K562 (cell line): Measurements from ENCODE around the gene NDUFS5.

ENCODE experiments used
- ETS2 ChIP-seq: IDR thresholded peaks from 2 replicates; pipeline ENCODE4 v1.6.1; 2016; ENCODE audit warnings: borderline replicate concordance, missing genetic modification characterization, mild to moderate bottlenecking, moderate library complexity, missing compliant biosample characterization; ENCODE audit not compliant: poor library complexity, severe bottlenecking
- ETV5 ChIP-seq: sonication (generic); formaldehyde crosslinking; IDR thresholded peaks from 2 replicates; pipeline ENCODE4 v1.4.0; 2020; ENCODE audit warnings: low read depth, mild to moderate bottlenecking, missing genetic modification reagents
- NFE2 ChIP-seq: IDR thresholded peaks from 2 replicates; pipeline ENCODE4 v1.6.1; 2014; ENCODE audit warnings: antibody characterized with exemption, low read depth
- POLR2B ChIP-seq: fragments of 450-650 bp; IDR thresholded peaks from 2 replicates; pipeline ENCODE4 v1.6.1; 2018; ENCODE audit warnings: low read depth; ENCODE audit not compliant: partially characterized antibody
- POLR3A ChIP-seq: IDR thresholded peaks from 2 replicates; pipeline ENCODE4 v1.6.1; 2011; ENCODE audit warnings: borderline replicate concordance, mild to moderate bottlenecking, moderate library complexity; ENCODE audit not compliant: insufficient read length, insufficient read depth; ENCODE audit errors: extremely low read depth
- ZNF24 ChIP-seq: fragments of 450-650 bp; IDR thresholded peaks from 2 replicates; pipeline ENCODE4 v1.6.1; 2016
- ZNF311 ChIP-seq: fragments of 250-450 bp; sonication (Bioruptor Pico); IDR thresholded peaks from 2 replicates; pipeline ENCODE4 v1.4.0; 2020; ENCODE audit warnings: mild to moderate bottlenecking, moderate library complexity
- TF ChIP-seq, protein P1 (sequence below), 3 experiments: IDR thresholded peaks in 2 of 3; conservative IDR thresholded peaks in 1 of 3; 2 replicates each; pipeline ENCODE4 v1.5.1; 2011 to 2012; ENCODE audit warnings: low read length in 3 of 3, mild to moderate bottlenecking in 3 of 3, control low read depth in 2 of 3, improper control_type of control experiment in 1 of 3, inconsistent platforms in 1 of 3, low read depth in 1 of 3, mixed read lengths in 1 of 3, moderate library complexity in 1 of 3; ENCODE audit not compliant: insufficient read depth in 2 of 3
- TF ChIP-seq, protein P2 (sequence below): fragments of 250-450 bp; sonication (Bioruptor Pico); IDR thresholded peaks from 2 replicates; pipeline ENCODE4 v1.4.0; 2020; ENCODE audit warnings: mild to moderate bottlenecking, moderate library complexity
- TF ChIP-seq, protein P3 (sequence below): sonication (generic); formaldehyde crosslinking; IDR thresholded peaks from 2 replicates; pipeline ENCODE4 v1.8.1; 2022; ENCODE audit warnings: missing genetic modification reagents
- TF ChIP-seq, protein P4 (sequence below): sonication (generic); formaldehyde crosslinking; IDR thresholded peaks from 2 replicates; pipeline ENCODE4 v1.8.1; 2023; ENCODE audit warnings: missing genetic modification reagents, mild to moderate bottlenecking, borderline replicate concordance

DNA sequence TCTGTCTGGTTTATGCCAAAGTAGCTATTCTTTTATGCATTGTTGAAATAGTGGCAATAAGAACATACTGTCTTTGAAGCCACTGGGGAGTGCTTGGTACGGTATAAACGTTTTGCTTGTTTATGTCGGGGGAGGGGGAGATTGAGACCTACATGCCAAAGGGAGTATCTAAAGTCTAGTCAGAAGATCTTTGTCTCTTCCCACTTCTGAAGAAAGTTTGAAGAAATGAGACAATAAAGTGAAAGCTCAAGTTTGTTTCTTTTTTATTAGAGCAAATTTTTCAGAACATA, 28.3 kb upstream of the NDUFS5 start:
- TF ChIP-seq POLR3A (no peak), ZNF24 (no peak), ETV5 (CRISPR knock-in tag) (no peak), ZNF311 (CRISPR knock-in tag) (no peak), NFE2 (no peak), POLR2B (no peak), ETS2 (tag) (no peak)
- TF ChIP-seq, protein P1, sequence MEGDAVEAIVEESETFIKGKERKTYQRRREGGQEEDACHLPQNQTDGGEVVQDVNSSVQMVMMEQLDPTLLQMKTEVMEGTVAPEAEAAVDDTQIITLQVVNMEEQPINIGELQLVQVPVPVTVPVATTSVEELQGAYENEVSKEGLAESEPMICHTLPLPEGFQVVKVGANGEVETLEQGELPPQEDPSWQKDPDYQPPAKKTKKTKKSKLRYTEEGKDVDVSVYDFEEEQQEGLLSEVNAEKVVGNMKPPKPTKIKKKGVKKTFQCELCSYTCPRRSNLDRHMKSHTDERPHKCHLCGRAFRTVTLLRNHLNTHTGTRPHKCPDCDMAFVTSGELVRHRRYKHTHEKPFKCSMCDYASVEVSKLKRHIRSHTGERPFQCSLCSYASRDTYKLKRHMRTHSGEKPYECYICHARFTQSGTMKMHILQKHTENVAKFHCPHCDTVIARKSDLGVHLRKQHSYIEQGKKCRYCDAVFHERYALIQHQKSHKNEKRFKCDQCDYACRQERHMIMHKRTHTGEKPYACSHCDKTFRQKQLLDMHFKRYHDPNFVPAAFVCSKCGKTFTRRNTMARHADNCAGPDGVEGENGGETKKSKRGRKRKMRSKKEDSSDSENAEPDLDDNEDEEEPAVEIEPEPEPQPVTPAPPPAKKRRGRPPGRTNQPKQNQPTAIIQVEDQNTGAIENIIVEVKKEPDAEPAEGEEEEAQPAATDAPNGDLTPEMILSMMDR (IDR thresholded peaks at IDR 0.05 in 2 of 3, conservative IDR thresholded peaks at IDR 0.05 in 1 of 3; ENCODE audit: insufficient read depth in 2 of 3, low read depth in 1 of 3, low read length in 3 of 3): no peak
- TF ChIP-seq, protein P2, sequence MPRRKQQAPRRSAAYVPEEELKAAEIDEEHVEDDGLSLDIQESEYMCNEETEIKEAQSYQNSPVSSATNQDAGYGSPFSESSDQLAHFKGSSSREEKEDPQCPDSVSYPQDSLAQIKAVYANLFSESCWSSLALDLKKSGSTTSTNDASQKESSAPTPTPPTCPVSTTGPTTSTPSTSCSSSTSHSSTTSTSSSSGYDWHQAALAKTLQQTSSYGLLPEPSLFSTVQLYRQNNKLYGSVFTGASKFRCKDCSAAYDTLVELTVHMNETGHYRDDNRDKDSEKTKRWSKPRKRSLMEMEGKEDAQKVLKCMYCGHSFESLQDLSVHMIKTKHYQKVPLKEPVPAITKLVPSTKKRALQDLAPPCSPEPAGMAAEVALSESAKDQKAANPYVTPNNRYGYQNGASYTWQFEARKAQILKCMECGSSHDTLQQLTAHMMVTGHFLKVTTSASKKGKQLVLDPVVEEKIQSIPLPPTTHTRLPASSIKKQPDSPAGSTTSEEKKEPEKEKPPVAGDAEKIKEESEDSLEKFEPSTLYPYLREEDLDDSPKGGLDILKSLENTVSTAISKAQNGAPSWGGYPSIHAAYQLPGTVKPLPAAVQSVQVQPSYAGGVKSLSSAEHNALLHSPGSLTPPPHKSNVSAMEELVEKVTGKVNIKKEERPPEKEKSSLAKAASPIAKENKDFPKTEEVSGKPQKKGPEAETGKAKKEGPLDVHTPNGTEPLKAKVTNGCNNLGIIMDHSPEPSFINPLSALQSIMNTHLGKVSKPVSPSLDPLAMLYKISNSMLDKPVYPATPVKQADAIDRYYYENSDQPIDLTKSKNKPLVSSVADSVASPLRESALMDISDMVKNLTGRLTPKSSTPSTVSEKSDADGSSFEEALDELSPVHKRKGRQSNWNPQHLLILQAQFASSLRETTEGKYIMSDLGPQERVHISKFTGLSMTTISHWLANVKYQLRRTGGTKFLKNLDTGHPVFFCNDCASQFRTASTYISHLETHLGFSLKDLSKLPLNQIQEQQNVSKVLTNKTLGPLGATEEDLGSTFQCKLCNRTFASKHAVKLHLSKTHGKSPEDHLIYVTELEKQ (CRISPR knock-in tag): no peak
- TF ChIP-seq, protein P3, sequence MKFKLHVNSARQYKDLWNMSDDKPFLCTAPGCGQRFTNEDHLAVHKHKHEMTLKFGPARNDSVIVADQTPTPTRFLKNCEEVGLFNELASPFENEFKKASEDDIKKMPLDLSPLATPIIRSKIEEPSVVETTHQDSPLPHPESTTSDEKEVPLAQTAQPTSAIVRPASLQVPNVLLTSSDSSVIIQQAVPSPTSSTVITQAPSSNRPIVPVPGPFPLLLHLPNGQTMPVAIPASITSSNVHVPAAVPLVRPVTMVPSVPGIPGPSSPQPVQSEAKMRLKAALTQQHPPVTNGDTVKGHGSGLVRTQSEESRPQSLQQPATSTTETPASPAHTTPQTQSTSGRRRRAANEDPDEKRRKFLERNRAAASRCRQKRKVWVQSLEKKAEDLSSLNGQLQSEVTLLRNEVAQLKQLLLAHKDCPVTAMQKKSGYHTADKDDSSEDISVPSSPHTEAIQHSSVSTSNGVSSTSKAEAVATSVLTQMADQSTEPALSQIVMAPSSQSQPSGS (CRISPR knock-in tag): no peak
- TF ChIP-seq, protein P4, sequence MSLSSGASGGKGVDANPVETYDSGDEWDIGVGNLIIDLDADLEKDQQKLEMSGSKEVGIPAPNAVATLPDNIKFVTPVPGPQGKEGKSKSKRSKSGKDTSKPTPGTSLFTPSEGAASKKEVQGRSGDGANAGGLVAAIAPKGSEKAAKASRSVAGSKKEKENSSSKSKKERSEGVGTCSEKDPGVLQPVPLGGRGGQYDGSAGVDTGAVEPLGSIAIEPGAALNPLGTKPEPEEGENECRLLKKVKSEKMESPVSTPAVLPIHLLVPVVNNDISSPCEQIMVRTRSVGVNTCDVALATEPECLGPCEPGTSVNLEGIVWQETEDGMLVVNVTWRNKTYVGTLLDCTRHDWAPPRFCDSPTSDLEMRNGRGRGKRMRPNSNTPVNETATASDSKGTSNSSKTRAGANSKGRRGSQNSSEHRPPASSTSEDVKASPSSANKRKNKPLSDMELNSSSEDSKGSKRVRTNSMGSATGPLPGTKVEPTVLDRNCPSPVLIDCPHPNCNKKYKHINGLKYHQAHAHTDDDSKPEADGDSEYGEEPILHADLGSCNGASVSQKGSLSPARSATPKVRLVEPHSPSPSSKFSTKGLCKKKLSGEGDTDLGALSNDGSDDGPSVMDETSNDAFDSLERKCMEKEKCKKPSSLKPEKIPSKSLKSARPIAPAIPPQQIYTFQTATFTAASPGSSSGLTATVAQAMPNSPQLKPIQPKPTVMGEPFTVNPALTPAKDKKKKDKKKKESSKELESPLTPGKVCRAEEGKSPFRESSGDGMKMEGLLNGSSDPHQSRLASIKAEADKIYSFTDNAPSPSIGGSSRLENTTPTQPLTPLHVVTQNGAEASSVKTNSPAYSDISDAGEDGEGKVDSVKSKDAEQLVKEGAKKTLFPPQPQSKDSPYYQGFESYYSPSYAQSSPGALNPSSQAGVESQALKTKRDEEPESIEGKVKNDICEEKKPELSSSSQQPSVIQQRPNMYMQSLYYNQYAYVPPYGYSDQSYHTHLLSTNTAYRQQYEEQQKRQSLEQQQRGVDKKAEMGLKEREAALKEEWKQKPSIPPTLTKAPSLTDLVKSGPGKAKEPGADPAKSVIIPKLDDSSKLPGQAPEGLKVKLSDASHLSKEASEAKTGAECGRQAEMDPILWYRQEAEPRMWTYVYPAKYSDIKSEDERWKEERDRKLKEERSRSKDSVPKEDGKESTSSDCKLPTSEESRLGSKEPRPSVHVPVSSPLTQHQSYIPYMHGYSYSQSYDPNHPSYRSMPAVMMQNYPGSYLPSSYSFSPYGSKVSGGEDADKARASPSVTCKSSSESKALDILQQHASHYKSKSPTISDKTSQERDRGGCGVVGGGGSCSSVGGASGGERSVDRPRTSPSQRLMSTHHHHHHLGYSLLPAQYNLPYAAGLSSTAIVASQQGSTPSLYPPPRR (CRISPR knock-in tag): no peak
